HepG2 (cell line): Measurements from ENCODE around the gene GAD1. TPM values are rescaled to one million over a fixed set of nuclear protein-coding genes. Genes with fewer than 3 reads are reported as not detected.

Experiments used
- AHR ChIP-seq: IDR thresholded peaks from 2 replicates; pipeline ENCODE4 v1.6.1; 2018; ENCODE audit warnings: missing genetic modification reagents, missing compliant biosample characterization
- FOXP4 ChIP-seq: sonication (generic); formaldehyde crosslinking; IDR thresholded peaks from 2 replicates; pipeline ENCODE4 v1.4.0; 2020; ENCODE audit warnings: missing genetic modification reagents
- HOXA3 ChIP-seq: sonication (generic); formaldehyde crosslinking; IDR thresholded peaks from 2 replicates; pipeline ENCODE4 v1.5.0; 2020; ENCODE audit warnings: missing genetic modification reagents
- NFKBIZ ChIP-seq: IDR thresholded peaks from 2 replicates; pipeline ENCODE4 v1.6.1; 2018; ENCODE audit warnings: missing genetic modification reagents, missing compliant biosample characterization
- PLRG1 ChIP-seq: fragments of 450-650 bp; conservative IDR thresholded peaks from 2 replicates; pipeline ENCODE4 v1.6.1; 2016
- YY1 ChIP-seq: IDR thresholded peaks from 2 replicates; pipeline ENCODE4 v1.6.1; 2011; ENCODE audit warnings: low read length, low read depth, moderate library complexity, mild to moderate bottlenecking; ENCODE audit not compliant: insufficient read depth, insufficient replicate concordance
- ZNF331 ChIP-seq: sonication (generic); formaldehyde crosslinking; IDR thresholded peaks from 2 replicates; pipeline ENCODE4 v1.4.0; 2020; ENCODE audit warnings: missing genetic modification reagents
- polyA plus RNA-seq, 8 experiments: library from polyadenylated mRNA; depleted of rRNA in 3 of 8; stranded (reverse) in 7 of 8; unstranded in 1 of 8; fragments of >200 nt; fragmentation: Illumina TruSeq in 4 of 8; extraction: Trizol in 4 of 8; gene quantifications; 2 replicates each; pipeline versions ENCODE4 v1.2.1 to v1.2.3, GENCODE V29; 2011 to 2016; ENCODE audit warnings: low read depth in 4 of 8, missing spikeins in 1 of 8, mixed read lengths in 1 of 8; ENCODE audit not compliant: insufficient read depth in 1 of 8
- total RNA-seq, 5 experiments: library from RNA; depleted of rRNA; stranded (reverse); fragments of >200 nt; fragmentation: Illumina TruSeq; extraction: Trizol; gene quantifications; 2 replicates each; pipeline ENCODE4 v1.2.3, GENCODE V29; 2016; ENCODE audit warnings: low read depth in 1 of 5
- TF ChIP-seq, protein P1 (sequence below), 2 experiments: sonication (generic) in 1 of 2; formaldehyde crosslinking in 1 of 2; IDR thresholded peaks; 2 replicates each; pipeline versions ENCODE4 v1.4.0 to v1.6.1; 2016 to 2020; ENCODE audit warnings: borderline replicate concordance in 1 of 2, low read depth in 1 of 2, mild to moderate bottlenecking in 1 of 2, missing genetic modification reagents in 1 of 2
- TF ChIP-seq, protein P2 (sequence below): sonication (generic); formaldehyde crosslinking; IDR thresholded peaks from 2 replicates; pipeline ENCODE4 v1.5.0; 2020; ENCODE audit warnings: mild to moderate bottlenecking, missing genetic modification reagents, moderate library complexity
- TF ChIP-seq, protein P3 (sequence below): sonication (generic); formaldehyde crosslinking; conservative IDR thresholded peaks from 2 replicates; pipeline ENCODE4 v1.4.0; 2020; ENCODE audit warnings: missing genetic modification reagents
- TF ChIP-seq, protein P4 (sequence below): IDR thresholded peaks from 2 replicates; pipeline ENCODE4 v1.4.0; 2020; ENCODE audit warnings: mild to moderate bottlenecking, missing genetic modification reagents
- TF ChIP-seq, protein P5 (sequence below): sonication (generic); formaldehyde crosslinking; IDR thresholded peaks from 2 replicates; pipeline ENCODE4 v1.8.1; 2023; ENCODE audit warnings: mild to moderate bottlenecking, moderate library complexity, missing genetic modification reagents

The GAD1 gene
- total and polyA plus RNA-seq, 2 of the 13 experiments (the other 11 are each of a cell fraction or from before 2014, with no cell fraction given): 0.09 to 0.13 TPM

- TF ChIP-seq, protein P1, sequence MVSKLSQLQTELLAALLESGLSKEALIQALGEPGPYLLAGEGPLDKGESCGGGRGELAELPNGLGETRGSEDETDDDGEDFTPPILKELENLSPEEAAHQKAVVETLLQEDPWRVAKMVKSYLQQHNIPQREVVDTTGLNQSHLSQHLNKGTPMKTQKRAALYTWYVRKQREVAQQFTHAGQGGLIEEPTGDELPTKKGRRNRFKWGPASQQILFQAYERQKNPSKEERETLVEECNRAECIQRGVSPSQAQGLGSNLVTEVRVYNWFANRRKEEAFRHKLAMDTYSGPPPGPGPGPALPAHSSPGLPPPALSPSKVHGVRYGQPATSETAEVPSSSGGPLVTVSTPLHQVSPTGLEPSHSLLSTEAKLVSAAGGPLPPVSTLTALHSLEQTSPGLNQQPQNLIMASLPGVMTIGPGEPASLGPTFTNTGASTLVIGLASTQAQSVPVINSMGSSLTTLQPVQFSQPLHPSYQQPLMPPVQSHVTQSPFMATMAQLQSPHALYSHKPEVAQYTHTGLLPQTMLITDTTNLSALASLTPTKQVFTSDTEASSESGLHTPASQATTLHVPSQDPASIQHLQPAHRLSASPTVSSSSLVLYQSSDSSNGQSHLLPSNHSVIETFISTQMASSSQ (IDR thresholded peaks at IDR 0.05; ENCODE audit: low read depth): peak; percentile 15; the same call in 1 of the 2 replicates
- TF ChIP-seq, protein P1 (CRISPR knock-in tag; IDR thresholded peaks at IDR 0.05; ENCODE audit: borderline replicate concordance): no peak; the same call in 1 of the 2 replicates
- TF ChIP-seq FOXP4 (0 out of 2 replicates have a peak, but pooled peaks have one; percentile 16), PLRG1 (no peak), HOXA3 (CRISPR knock-in tag) (peak; percentile 24; the same call in 1 of the 2 replicates), AHR (CRISPR knock-in tag) (0 out of 2 replicates have a peak, but pooled peaks have one; percentile 9), ZNF331 (CRISPR knock-in tag) (peak; percentile 24; the same call in 1 of the 2 replicates), YY1 (peak; percentile 27), NFKBIZ (CRISPR knock-in tag) (no peak)
- TF ChIP-seq, protein P2, sequence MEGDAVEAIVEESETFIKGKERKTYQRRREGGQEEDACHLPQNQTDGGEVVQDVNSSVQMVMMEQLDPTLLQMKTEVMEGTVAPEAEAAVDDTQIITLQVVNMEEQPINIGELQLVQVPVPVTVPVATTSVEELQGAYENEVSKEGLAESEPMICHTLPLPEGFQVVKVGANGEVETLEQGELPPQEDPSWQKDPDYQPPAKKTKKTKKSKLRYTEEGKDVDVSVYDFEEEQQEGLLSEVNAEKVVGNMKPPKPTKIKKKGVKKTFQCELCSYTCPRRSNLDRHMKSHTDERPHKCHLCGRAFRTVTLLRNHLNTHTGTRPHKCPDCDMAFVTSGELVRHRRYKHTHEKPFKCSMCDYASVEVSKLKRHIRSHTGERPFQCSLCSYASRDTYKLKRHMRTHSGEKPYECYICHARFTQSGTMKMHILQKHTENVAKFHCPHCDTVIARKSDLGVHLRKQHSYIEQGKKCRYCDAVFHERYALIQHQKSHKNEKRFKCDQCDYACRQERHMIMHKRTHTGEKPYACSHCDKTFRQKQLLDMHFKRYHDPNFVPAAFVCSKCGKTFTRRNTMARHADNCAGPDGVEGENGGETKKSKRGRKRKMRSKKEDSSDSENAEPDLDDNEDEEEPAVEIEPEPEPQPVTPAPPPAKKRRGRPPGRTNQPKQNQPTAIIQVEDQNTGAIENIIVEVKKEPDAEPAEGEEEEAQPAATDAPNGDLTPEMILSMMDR: peak; percentile 33; the same call in 1 of the 2 replicates
- TF ChIP-seq, protein P3, sequence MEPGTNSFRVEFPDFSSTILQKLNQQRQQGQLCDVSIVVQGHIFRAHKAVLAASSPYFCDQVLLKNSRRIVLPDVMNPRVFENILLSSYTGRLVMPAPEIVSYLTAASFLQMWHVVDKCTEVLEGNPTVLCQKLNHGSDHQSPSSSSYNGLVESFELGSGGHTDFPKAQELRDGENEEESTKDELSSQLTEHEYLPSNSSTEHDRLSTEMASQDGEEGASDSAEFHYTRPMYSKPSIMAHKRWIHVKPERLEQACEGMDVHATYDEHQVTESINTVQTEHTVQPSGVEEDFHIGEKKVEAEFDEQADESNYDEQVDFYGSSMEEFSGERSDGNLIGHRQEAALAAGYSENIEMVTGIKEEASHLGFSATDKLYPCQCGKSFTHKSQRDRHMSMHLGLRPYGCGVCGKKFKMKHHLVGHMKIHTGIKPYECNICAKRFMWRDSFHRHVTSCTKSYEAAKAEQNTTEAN (CRISPR knock-in tag): 0 out of 2 replicates have a peak, but pooled peaks have one; percentile 20
- TF ChIP-seq, protein P4, sequence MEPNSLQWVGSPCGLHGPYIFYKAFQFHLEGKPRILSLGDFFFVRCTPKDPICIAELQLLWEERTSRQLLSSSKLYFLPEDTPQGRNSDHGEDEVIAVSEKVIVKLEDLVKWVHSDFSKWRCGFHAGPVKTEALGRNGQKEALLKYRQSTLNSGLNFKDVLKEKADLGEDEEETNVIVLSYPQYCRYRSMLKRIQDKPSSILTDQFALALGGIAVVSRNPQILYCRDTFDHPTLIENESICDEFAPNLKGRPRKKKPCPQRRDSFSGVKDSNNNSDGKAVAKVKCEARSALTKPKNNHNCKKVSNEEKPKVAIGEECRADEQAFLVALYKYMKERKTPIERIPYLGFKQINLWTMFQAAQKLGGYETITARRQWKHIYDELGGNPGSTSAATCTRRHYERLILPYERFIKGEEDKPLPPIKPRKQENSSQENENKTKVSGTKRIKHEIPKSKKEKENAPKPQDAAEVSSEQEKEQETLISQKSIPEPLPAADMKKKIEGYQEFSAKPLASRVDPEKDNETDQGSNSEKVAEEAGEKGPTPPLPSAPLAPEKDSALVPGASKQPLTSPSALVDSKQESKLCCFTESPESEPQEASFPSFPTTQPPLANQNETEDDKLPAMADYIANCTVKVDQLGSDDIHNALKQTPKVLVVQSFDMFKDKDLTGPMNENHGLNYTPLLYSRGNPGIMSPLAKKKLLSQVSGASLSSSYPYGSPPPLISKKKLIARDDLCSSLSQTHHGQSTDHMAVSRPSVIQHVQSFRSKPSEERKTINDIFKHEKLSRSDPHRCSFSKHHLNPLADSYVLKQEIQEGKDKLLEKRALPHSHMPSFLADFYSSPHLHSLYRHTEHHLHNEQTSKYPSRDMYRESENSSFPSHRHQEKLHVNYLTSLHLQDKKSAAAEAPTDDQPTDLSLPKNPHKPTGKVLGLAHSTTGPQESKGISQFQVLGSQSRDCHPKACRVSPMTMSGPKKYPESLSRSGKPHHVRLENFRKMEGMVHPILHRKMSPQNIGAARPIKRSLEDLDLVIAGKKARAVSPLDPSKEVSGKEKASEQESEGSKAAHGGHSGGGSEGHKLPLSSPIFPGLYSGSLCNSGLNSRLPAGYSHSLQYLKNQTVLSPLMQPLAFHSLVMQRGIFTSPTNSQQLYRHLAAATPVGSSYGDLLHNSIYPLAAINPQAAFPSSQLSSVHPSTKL: 0 out of 2 replicates have a peak, but pooled peaks have one; percentile 5
- TF ChIP-seq, protein P5, sequence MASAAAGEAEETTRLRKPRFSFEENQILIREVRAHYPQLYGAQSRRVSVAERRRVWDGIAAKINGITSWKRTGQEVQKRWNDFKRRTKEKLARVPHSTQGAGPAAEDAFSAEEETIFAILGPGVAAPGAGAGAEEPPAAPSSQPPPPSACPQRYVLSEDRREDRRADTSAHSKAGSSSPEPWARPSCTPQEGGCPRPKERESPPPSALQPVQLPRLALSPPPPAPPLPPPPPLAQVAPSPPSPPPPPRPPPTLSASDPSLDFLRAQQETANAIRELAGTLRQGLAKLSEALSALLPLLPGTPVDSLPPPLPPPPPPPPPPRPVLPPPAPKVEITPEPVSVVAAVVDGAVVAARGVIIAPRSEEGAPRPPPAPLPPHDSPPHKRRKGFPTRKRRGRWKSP: peak; percentile 21; the same call in 1 of the 2 replicates
These were observed 46.6 kb upstream of the GAD1 start, which contains the start of gene ERICH2 (continued) for GRCh38 chr2:170770008-170770605.
